ACHN (cell line): ENCODE measurements around the gene S100PBP.
"Not testable (repeated sequence)": the region's sequence is repeated elsewhere in the genome, so short reads cannot be mapped to it uniquely, and the experiment has no call there.

ENCODE experiments used
- DNase-seq: peaks from one replicate; pipeline ENCODE4 v3.0.0-alpha.2; 2015
- in situ Hi-C: cut with HindIII; loops from 2 replicates; pipeline ENCODE4 v1.10.0; 2017; ENCODE audit warnings: low sequenced_read_pairs, low pct_ligation_motif_present, low pct_unique_long_range_greater_than_20kb

S100PBP gene

DNA sequence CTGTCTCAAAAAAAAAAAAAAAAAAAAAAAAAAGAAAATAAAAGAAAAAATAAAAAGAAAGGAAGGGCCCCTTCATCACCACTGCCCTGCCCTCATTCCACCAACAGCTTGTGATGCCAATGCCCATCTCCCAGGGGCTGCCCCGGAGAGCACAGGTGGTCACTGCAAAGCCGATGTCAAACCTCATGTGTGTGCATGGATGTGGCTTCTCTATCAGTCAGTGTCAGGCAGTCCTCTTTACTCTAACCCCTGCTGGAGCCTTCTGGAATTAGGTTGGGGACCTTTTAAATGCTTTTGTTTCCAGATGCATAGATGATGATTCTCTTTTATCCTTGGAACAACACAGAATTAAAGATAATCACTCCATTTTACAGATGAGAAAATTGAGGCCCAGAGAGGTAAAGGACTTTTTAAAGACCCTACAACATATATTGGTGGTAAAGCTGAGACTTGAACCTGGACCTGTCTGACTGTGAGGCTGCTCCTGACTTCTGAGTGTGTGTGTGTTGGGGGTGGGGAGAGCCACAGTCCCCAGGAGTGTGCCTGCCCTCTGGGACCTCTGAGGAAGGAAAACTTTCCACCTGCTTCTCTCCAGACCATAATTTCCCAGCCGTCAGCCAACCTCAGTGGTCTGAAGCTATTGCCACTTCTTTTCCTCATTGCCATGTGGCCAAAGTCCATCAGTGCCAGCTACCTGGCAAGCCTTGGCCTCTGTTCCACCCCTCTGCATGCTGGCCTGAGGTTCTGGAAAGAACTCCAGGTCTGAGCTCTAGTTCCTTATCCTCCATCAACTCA lies 86.7 kb downstream of the S100PBP start:
- DNase-seq = no peak
- in situ Hi-C loops = no loop called here

DNA sequence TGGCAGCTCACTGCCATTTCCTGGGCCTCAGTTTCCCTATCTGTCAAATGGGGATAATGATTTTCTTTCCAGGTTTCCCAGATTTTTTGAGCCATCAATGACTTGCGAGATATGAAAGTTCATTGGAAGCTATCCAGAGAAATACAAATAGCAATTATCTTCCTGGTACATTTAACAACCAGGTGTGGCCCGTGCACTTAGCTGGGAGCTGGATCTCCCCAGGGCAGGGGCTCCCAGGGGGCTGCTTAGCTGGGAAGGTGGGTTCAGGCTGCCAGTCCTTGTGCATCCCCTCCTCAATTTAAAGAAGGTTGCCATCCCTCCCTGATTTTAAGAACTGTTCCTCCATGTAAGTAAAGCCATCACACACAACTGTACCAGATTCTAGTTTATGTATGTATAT lies 87.3 kb downstream of the S100PBP start:
- DNase-seq = no peak
- in situ Hi-C loops = no loop called here

DNA sequence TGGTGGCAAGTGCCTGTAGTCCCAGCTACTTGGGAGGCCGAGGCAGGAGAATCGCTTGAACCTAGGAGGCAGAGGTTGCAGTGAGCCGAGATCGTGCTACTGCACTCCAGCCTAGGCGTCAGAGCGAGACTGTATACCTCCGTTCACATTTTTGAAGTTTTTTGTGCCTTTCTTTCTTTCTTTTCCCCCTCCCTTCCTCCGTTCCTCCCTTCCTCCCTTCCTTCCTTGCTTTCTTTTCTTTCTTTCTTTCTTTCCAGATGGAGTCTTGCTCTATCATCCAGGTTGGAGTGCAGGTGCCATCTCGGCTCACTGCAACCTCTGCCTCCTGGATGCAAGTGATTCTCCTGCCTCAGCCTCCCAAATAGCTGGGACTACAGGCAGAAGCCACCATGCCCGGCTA lies 88.1 kb downstream of the S100PBP start:
- in situ Hi-C loops = not testable (repeated sequence)

DNA sequence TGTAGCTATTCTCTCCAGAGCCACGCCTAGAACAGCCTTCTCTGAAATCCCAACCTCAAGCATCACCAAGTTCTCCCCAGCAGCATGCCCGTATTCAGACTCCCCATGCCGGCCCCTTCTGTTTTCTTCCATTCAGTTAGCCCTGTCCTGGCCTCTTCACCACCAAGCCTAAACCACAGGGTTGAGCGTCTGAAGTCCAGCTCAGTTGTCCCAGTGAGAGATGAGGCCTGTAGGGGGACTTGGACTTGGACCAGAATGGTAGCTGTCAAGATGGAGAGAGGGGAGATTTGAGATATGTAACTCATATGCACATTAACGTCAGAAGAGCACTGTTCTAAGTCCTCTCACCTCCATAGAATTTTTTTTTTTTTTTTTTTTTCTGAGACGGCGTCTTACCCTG lies 89.2 kb downstream of the S100PBP start:
- no peak for DNase-seq
- in situ Hi-C loops = no loop called here

More for the DNA sequence above, 88.1 kb downstream of the S100PBP start:
- not testable (repeated sequence) for DNase-seq

DNA sequence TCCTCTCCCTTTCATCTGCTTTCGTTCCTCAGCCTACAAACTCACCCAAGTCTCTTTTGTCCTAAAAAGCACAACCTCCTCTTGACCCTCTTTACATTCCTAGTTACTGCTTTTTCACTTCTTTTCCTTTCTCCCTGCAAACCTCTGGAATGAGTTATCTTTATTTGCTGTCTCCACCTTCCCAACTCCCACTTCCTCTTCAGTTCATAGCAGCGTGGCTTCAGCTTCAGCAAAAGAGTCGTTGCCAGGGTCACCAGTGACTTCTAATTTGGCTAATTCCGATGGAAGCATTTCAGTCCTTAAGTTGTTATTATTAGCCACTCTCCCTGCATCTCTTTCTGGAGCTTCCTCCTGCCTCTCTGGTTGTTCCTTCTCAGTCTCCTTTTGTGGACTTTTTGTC lies 90.0 kb downstream of the S100PBP start:
- no peak for DNase-seq
- in situ Hi-C loops = no loop called here
